Right kidney (tissue), 1 donor: ENCODE results near the gene SLC30A7.

Experiments used
- DNase-seq: peaks from one replicate; pipeline ENCODE4 v3.0.0-alpha.2; 2016

Gene SLC30A7

DNA sequence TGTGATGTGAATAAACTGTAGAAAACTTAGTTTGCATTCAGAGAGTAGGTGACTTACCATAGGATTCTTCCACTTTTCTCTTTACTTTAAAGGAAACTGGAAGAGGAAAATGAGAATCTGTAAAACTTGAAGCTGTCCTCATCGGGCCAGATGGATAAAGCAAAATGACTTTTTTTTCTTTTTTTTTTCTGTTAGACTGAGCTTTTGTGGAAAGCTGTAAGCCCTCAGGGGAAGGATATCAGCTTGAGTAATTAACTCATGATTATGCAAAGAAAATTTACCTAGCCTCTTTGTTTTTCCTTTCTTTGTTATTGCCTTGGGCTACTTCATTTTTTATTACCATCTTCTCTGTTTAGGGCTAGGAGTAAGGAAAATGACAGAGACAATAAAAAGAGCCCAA, 76.3 kb downstream of the SLC30A7 start:
- no peak for DNase-seq

DNA sequence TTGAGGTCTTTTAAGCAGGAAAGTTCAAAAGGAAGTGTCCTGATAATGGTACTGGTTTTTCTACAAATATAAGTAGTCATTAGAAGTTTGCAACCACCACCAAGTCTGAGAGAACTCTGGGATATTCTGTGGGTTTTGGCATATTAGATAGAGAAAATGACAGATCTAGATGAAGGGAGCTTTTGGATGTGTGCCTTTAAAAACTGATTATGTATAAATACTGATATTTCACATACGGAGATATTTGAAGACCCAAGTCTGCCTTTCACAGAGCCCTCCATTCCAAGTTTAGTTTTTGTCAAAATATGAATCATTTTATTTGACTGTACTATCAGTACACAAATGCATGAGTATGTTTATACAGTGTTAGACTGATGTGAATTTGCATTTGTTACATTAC, 81.0 kb downstream of the SLC30A7 start:
- no peak for DNase-seq

DNA sequence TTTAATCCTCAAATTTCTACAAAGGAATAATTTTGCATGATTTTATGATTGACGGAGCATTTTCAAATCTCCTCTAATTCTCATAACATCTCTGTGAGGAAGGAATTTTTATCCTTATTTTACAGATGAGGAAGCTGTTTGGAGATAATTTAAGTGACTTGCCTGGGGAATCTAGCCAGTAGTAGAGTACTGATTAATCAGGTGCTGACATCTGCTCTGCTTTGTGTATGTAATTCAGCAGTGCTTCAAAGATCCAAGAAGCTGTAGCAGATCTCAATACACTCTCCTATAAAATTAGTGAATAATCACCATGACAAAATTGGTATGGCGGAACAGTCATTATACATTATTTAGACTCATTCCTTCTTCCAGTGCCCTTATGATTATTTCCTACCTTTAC, 83.7 kb downstream of the SLC30A7 start:
- DNase-seq: no peak

DNA sequence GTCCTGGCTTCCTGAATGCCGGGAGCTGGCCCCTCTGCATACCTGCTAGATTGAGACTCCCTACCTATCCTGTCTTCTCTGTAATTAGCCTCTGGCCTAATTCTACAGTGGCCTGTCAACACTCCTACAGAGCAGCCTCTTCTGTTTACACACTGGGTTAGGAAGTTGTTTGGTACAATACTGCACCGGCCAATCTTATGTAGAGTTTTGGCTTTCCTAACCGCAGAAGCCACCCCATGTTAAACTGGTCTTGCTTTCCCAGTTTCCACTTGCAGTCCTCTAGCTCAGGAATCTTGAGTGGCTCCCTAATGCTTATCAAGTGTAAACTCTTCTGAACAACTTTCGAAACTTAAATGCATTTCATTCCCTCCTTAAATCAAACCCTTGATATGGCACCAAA, 86.9 kb downstream of the SLC30A7 start:
- no peak for DNase-seq

DNA sequence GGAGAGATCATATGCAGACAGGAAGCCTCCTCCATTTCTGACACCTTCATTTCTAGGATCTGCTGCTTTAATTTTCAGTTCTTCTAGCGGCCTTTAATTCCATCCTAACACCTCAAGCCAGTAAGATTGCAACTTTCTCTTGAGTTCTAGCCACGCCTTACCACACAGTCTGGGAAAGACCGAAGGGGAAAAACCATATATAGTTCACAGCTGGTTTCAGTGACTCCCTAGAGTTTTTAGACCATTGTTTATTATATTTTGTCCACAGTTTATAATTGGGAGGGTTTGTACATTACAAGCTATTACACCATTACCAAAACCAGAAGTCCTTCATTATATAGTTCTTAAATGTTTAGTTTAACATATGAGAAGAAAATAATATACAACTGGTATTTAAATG, 92.2 kb downstream of the SLC30A7 start:
- DNase-seq: no peak

DNA sequence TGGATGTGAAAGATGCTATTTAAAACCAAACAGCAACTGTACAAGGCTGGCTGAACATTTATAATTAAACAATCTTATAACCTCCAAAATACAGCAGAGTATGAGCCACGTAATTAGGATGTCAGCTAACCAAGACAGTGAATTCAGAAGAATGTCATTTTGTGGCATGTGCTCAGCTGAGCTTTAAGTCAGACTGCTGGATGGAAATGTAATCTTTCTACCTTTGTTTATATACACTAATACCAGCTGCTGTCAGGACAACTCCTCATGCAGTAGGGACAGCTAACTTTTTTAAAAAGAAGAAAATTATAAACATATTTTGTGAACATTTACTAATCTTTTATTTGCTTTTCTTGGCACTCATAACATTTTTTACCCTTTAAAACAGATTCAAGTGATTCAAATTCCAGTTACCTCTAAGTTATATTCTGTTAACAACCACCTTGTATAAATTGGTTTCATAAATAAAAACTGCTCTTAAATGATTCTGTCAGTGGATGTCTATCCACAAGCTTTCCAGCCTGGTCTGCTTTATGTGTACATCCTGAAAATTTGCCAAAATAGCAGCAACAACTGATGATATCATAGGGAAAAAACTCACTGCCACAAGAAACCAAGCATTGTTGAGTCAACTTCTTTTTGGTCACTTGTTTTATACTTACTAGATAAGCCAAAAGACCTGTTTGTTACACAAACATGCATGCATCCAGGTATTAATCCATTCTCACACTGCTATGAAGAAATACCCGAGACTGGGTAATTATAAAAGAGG, 93.6 kb downstream of the SLC30A7 start:
- no peak for DNase-seq

DNA sequence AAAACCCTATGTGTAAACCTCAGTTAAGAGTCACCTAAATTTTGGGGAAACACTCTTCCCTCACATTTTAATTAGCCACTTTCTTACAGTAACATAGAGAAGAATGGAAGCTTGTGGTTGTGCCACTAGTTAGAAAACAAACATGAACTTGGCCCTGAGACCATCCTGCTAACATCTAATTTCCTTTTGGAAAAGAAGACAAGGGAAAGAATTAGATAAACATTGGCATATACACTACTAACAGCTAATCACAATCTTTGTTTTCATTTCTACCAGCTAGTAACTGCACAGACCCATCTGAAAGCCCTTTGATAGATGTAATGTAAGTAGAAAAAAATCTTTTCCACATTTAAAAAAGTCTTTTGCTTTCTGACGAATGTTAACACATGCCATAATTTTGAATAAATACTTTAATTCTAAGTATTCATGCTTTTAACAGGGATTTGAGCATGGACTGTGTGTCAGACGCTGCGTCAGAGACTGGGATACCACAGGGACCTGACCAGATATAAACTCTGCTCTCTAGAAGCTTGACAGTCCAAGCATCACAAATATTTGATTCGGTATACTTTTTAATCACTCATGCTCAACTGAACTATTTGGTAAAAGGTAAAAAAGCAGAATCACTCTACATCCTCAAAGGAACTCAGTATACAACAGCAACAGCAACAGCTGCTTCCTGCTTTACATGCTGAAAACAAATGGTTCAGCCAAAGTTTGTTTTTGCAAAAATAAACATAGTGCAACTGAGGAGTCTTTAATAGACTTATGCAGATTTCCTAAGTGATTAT, 99.5 kb downstream of the SLC30A7 start:
- DNase-seq: peak; percentile 5

DNA sequence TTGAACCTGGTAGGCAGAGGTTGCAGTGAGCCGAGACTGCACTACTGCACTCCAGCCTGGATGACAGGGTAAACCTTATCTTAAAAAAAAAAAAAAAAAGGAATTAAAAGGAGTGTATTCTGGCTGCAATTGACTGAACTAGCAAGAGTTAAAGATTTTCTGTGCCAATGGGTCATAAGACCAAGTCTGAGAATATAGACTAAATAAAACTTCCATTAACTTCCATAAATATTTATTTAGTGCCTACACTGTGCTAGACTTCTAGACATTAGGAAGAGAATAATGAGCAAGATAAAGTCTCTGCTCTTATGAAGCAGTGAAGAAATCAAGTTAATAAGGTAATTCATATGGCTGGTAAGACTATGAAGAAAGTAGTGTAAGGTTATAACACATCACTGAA, 102.5 kb downstream of the SLC30A7 start:
- DNase-seq: no peak

DNA sequence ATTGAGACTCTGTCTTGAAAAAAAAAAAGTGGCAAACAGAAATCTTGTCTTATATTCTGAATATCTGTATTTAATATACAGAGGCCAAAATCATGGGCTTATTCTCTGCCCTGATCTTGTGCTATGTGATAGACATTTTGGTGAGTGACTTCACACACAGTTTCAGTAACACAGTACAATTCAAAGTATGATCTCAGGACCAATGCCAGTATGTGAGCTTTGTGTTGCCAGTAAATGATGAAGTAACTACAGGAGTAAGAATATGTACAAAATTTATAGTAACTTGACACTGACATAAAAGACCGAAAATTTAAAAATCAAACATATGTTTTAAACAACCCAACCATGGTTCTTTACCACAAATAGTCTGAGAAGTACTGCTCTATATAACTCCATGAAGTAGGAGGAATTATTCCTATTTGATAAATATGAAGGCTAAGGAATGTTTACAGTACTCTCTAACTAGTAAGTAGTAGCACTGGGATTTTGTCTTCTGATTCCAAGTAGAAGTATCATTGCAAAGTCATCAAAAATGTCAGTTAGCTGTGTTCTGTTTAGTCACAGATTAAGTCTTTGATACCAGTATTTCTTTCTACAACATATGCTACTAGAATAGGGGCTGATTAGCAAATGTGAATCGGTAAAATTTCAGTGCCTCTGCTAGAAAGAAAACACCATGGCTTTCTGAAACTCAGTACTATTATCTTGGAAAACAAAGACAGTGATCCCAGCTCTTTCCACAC, 104.4 kb downstream of the SLC30A7 start:
- no peak for DNase-seq

DNA sequence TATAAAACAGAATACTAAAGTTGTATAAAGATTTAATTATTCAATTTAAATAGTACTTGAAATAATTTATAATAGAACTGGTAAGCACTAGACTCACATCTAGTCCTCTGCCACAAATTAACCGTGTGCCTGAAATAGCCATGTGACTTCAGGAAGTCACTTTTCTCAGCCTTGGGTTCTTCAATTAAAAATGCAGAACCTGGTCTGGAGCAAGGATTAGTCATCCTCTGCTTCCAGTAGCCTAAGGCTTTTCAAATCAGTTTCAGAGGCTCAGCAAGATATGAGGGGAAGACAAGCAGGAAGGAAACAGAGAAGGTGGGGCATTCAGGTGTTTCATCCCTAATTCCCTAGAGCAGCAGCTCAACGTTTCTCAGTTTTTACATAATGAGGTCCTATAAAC, 106.7 kb downstream of the SLC30A7 start:
- DNase-seq: no peak

DNA sequence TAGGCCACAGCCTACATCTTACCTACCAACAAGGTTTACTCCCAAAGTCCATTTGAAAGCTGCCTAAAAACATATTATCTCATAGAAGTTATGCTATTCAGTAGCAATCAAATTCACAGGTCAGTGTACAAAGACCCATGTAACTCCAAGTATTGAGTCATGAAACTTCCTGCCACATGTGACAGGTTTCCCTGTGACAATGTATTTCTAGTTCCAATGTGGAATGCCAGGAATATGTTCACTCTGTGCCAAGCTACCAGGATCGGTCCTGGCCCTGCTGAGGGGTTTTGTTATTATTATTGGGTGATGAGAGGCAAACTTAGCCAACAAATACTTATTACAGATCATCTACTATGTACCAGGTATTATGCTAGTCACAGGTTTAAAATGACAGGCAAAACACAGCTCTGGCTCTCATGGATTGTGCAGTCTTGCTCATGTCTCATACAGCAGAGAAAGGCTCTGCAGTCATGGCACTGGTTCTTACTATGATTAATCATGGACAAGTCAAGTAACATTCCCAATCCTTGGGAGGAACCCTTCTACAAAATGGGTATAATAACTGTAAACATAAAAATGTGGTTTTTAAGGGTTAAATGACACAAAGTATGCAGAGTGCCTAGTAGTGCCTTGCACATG, 107.2 kb downstream of the SLC30A7 start:
- DNase-seq: no peak

DNA sequence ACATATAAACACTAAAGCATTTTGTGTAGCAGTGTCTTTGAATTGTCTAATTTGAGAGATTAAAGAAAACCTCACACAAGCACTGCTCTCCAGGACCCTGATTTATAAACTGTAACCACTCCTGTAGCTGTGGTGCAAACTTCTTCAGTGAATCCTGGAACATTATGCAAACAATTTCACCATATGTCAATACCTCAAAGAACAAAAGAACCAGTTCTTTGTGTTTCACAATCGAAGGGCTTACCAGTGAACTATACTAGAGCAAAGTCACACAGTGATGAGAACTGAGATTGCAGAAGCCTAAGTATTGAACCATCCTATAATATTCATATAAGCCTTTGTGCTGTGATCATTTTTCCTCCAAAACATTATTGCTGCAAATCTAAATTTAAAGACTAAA, 108.2 kb downstream of the SLC30A7 start:
- no peak for DNase-seq

DNA sequence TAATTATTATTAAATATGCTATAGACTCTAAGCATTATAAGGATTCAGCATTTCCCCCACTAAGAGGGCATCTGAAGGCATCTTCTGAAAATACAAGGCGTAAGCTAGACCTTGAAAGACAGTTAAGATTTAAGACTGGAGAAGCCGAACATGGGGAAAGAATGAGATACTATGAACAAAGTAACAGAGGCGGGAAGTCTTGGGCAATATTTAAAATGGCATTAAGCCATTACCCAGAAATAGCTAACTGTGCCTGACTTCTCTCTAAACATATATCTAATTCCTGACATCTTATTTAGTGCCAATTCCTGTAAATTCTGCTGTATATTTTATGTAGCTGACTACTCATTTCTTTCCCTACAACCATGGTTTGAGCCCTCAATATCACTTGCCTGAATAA, 108.8 kb downstream of the SLC30A7 start:
- DNase-seq: no peak

DNA sequence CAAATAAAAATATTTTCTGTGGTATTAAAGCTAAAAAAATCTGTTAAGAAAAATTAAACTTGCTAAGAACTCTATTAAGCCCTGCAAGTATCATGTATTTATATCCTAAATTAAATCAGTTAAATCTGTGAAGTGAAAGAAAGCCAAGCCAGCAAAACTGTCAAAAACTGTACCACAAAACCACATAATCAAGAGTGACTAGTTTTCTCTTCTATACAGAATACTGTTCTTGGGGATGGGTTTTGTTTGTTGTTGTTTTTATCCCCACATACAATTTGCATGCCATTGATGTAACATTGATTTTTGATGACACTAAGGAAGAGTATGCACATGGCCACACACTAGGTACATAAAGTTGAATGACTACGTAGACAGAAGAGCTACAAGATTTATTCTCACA, 109.3 kb downstream of the SLC30A7 start:
- no peak for DNase-seq

DNA sequence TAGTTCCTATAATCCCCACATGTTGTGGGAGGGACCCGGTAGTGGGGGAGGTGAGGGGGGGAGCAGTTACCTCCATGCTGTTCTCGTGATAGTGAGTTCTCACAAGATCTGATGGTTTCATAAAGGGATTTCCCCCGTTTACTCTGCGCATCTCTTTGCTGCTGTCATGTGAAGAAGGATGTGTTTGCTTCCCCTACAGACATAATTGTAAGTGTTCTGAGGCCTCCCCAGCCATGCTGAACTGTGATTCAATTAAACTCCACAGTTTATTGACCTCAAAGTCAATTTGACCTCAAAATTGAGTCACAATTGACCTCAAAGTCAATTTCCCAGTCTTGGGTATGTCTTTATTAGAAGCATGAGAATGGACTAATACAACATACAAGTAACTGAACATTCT, 110.0 kb downstream of the SLC30A7 start:
- DNase-seq: no peak

DNA sequence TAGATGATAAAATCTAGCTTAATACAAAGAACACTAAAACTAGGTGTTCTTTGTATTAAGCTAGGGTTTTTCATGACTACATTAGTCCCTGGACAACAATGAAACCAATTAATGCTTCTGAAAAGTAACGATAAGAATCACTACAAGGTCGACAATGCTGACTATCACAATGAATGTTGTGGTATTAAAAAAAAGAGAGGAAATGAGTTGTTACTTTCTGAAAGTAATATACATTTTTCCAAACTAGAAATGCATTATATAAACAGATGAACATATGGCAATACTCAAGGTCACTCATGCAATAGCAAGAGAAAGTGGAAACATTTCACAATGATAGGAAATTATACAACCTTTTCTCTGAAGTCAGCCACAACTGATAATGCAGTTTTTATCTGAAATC, 110.7 kb downstream of the SLC30A7 start:
- no peak for DNase-seq

DNA sequence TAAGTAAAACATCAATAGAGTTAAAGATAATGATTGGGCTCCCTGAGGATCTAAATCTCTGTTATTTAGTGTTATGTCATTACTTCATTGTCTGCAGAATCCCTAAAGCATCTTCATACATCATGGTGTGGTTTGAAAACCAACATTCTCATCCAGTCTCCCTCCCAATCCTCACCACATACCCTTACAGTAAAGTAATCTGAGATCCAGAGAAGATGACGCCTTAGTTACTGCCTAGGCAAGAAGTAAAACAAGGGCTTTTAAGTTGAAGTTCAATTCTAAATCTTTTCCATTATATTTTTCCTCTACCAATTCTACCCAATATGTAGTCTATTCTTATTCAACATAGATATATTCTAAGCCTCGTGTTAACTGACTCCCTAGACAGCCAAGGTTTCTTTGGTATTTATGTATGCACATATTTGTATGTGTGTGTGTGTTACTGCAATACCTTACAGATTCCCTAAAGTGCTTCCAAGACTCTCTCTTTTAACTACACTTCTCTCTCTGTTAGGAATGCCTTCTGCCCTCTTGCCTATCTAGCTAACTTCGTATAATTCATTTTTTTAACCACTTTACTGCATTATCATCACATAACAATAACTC, 112.4 kb downstream of the SLC30A7 start:
- DNase-seq: no peak

DNA sequence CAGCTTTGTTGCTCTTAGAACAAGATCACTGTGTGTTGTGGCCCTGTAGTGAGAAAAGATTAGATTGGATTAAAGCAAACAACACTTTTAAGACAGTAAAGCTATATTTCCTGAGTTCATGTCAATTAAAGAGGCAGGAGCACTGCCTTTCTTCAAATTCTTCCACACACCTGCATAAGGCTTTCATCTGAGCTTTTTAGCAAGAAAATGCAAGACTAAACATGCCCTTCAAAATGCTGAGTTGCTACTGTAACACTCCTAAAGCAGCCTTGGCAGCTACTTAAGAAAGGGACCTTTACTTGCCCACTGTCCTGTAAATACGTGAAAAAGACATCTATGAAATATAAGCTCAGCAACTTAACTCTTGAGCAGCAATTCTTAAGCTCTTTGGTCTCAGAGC, 117.9 kb downstream of the SLC30A7 start:
- no peak for DNase-seq

DNA sequence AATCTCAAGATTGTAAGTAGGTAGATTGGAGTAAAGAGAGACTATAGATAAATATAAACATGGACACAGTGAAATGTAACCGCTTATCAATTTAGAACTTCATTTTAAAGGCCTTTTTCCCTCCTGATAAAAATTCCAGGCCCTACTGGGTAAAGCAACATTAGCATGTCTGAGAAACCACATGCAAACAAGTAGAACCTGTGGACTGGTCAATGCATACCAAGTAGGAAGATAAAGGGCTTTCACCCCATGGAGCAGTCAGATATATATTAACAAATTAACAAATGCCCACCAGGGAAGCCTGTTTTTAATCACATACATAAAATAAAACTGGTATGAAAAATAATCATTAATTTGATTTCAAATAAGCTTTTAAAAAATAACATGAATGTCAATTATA, 121.6 kb downstream of the SLC30A7 start:
- no peak for DNase-seq

DNA sequence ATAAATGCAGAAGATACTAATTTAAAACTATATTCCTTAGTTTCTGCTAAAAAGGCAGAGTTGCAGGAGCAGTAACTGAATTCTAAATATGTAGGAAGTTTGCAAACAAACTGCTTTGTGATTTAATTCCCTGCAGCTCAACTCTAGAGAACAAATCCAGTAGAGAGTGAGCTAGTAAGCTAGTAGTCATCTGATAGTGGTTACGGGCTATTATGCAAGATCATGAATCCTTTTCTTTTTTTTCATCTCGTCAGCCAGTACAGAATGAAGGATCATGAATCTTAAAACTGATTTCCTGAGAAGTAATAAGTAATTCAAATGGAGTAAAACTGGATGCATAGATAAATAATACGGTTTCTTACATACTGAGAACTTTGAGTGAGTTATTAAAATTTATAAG, 126.4 kb downstream of the SLC30A7 start:
- DNase-seq: no peak

DNA sequence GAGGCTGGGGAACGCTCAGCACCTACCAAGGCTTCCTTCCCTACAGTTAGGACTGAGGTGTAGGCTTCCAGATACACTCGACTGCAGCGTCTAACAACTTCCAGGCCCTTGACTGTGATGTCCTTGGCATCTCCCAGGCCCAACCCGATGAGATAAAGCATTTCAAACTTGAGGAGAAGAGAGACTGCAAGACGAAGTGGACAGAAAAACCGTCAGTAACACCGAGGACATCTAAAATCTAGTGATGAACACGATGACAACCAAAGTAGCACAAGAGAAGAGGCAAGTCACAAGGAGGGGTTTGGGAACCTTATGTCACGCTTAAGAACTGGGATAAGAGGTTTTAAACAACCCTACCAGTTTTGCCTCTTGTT, 129.4 kb downstream of the SLC30A7 start:
- DNase-seq: peak; percentile 77

DNA sequence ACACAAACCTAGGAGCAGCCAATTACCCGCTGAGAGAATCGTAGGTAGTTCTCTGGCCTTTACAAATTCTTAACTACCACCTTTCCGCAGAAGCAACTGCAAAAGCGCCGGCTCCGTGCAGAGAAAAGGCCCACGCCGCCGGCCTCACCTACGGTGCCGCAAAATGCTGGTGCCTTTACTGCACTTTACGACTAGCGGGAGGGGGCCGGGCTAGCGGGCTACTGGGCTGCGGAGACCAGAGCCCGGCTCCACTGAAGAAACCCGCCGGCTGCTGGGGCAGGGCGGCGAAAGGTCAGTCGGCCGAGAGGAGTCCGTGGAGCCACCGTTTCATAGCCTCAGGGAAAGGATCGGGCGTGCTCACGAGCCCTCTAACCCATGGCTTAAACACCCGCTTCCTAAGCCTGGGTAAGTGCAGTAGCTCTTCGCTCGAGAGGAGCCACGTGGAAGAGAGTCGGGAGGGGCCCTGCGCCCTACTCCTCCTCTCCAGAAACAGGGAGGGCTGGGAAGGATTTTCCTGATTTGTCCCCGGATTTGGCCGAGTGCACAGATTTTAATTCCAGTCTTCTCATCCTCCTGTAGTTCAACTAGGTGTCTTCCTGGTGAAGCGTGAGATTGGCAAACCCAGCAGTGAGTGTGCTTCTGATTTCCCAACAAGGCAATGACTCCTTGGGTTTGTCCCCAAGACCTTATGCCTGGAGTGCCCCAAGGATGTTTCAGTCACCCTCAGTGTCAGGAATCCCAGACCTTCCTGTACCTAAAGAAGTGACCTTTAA, 130.0 kb downstream of the SLC30A7 start, which contains the start of gene DPH5:
TSS of gene DPH5 (minus strand) at position 128 of the 773 bp plus-strand sequence. CDS start 341 bp downstream, outside the sequence.
- peak; percentile 95 for DNase-seq
